HepG2 (cell line): ENCODE measurements around the gene ECHS1. TPM values are rescaled to one million over a fixed set of nuclear protein-coding genes. Genes with fewer than 3 reads are reported as not detected.

Experiments used
- ATAC-seq: fragments of 200-7000 bp; cut with Tn5 transposase; 3 replicates; pipeline ENCODE4 v1.9.1; 2020; ENCODE audit warnings: mild to moderate bottlenecking, moderate library complexity
- BruUV-seq: library from RNA; stranded (reverse); fragments of 400-500 nt; replicated peaks from 2 replicates; lab custom pipeline; 2021; lab: Mats Ljungman, UMichigan
- CTCF ChIA-PET: fragments of 300-600 bp; formaldehyde crosslinking; extraction: SDS; loops from one replicate; lab custom pipeline; 2021; ENCODE audit warnings: low total read pairs, inconsistent platforms, low intra/inter-chr PET ratio; lab: Yijun Ruan, JAX
- POLR2A ChIA-PET: fragments of 350-600 bp; sonication (Branson Sonifier 250); formaldehyde crosslinking; loops from one replicate; lab custom pipeline; 2020; ENCODE audit warnings: antibody characterized with exemption, inconsistent platforms; lab: Yijun Ruan, JAX
- DNase-seq: peaks from one replicate; pipeline ENCODE4 v3.0.0-alpha.2; 2015; ENCODE audit warnings: low spot score
- FAIRE-seq: peaks from 3 replicates; lab custom pipeline; 2011; peaks lifted over from hg19 to GRCh38; lab: Jason Lieb, UNC
- H2AFZ ChIP-seq: one replicate; pipeline ENCODE4 v1.6.1; 2011; ENCODE audit warnings: low read length, inconsistent platforms
- H3K27ac ChIP-seq: fragments of 300-600 bp; 3 replicates; pipeline ENCODE4 v1.8.0; 2011; ENCODE audit warnings: mixed run types, mild to moderate bottlenecking, mixed read lengths, low read length, inconsistent platforms; ENCODE audit not compliant: insufficient read depth; ENCODE audit errors: extremely low read length
- H3K27me3 ChIP-seq, 2 experiments: fragments of 200-600 bp in 1 of 2; 2 replicates in 1 of 2; 3 replicates in 1 of 2; pipeline versions ENCODE4 v1.6.0 to v1.8.0; 2011; ENCODE audit warnings: low read length in 2 of 2, mild to moderate bottlenecking in 2 of 2, moderate library complexity in 2 of 2, inconsistent platforms in 1 of 2; ENCODE audit not compliant: insufficient read depth in 2 of 2, control insufficient read depth in 1 of 2
- H3K36me3 ChIP-seq, 2 experiments: fragments of 200-600 bp in 1 of 2; replicated peaks in 1 of 2; 2 replicates in 1 of 2; 3 replicates in 1 of 2; pipeline versions ENCODE4 v1.5.1 to v1.8.0; 2011; ENCODE audit warnings: low read length in 2 of 2, inconsistent platforms in 1 of 2; ENCODE audit not compliant: insufficient read depth in 2 of 2, control insufficient read depth in 1 of 2
- H3K4me1 ChIP-seq: 2 replicates; pipeline ENCODE4 v1.5.1; 2012; ENCODE audit warnings: low read length, inconsistent platforms; ENCODE audit not compliant: insufficient read depth
- H3K4me2 ChIP-seq: 2 replicates; pipeline ENCODE4 v1.6.0; 2011; ENCODE audit warnings: low read depth, low read length, inconsistent platforms
- H3K4me3 ChIP-seq, 3 experiments: fragments of 200-600 bp in 1 of 3; sonication (generic), shearing (Covaris generic) in 1 of 3; replicated peaks in 1 of 3; 2 replicates each; pipeline ENCODE4 v1.5.1; 2011 to 2016; ENCODE audit warnings: low read length in 3 of 3, inconsistent platforms in 2 of 3, low read depth in 2 of 3, mild to moderate bottlenecking in 2 of 3, control low read depth in 1 of 3, mixed read lengths in 1 of 3; ENCODE audit not compliant: insufficient read depth in 1 of 3
- H3K79me2 ChIP-seq: one replicate; pipeline ENCODE4 v1.6.1; 2011; ENCODE audit warnings: low read length, inconsistent platforms; ENCODE audit not compliant: insufficient read depth
- H3K9ac ChIP-seq: 2 replicates; pipeline ENCODE4 v1.6.0; 2011; ENCODE audit warnings: mild to moderate bottlenecking, low read depth, low read length, inconsistent platforms; ENCODE audit not compliant: insufficient read depth
- H3K9me3 ChIP-seq: 2 replicates; pipeline ENCODE4 v1.5.1; 2012; ENCODE audit warnings: mild to moderate bottlenecking, low read length
- H4K20me1 ChIP-seq: 2 replicates; pipeline ENCODE4 v1.6.0; 2011; ENCODE audit warnings: inconsistent platforms, mild to moderate bottlenecking, low read length, moderate library complexity; ENCODE audit not compliant: insufficient read depth
- AGO2 ChIP-seq: fragments of 200-400 bp; formaldehyde crosslinking; optimal IDR thresholded peaks from 2 replicates; pipeline ENCODE3; 2017; ENCODE audit warnings: mild to moderate bottlenecking, low read depth, low read length, moderate library complexity
- AKAP8 ChIP-seq: sonication (generic); formaldehyde crosslinking; IDR thresholded peaks from 2 replicates; pipeline ENCODE4 v1.5.1; 2020; ENCODE audit warnings: mild to moderate bottlenecking, missing genetic modification reagents
- CCDC6 ChIP-seq: sonication (generic); formaldehyde crosslinking; IDR thresholded peaks from 2 replicates; pipeline ENCODE4 v1.8.1; 2022; ENCODE audit warnings: mild to moderate bottlenecking, missing genetic modification reagents, moderate library complexity
- GMEB1 ChIP-seq: sonication (generic); formaldehyde crosslinking; IDR thresholded peaks from 2 replicates; pipeline ENCODE4 v1.5.1; 2020; ENCODE audit warnings: missing genetic modification reagents, mild to moderate bottlenecking, borderline replicate concordance
- NAIF1 ChIP-seq: sonication (generic); formaldehyde crosslinking; IDR thresholded peaks from 2 replicates; pipeline ENCODE4 v1.5.0; 2020; ENCODE audit warnings: mild to moderate bottlenecking, missing genetic modification reagents, borderline replicate concordance
- NFE2 ChIP-seq: sonication (generic); formaldehyde crosslinking; IDR thresholded peaks from 2 replicates; pipeline ENCODE4 v1.4.0; 2020; ENCODE audit warnings: missing genetic modification reagents
- PAF1 ChIP-seq: IDR thresholded peaks from 2 replicates; pipeline ENCODE4 v1.6.1; 2016; ENCODE audit warnings: missing genetic modification reagents, missing compliant biosample characterization
- PLRG1 ChIP-seq: fragments of 450-650 bp; conservative IDR thresholded peaks from 2 replicates; pipeline ENCODE4 v1.6.1; 2016
- POLR2A ChIP-seq, 2 experiments: IDR thresholded peaks; 2 replicates each; pipeline ENCODE4 v1.6.1; 2011; ENCODE audit warnings: low read depth in 2 of 2, low read length in 2 of 2, mild to moderate bottlenecking in 1 of 2, moderate library complexity in 1 of 2; ENCODE audit not compliant: insufficient read depth in 1 of 2
- SRSF1 ChIP-seq: fragments of 200-400 bp; formaldehyde crosslinking; optimal IDR thresholded peaks from 2 replicates; pipeline ENCODE3; 2017; ENCODE audit warnings: mild to moderate bottlenecking, low read depth, low read length, moderate library complexity
- SSRP1 ChIP-seq: IDR thresholded peaks from 2 replicates; pipeline ENCODE4 v1.6.1; 2016; ENCODE audit warnings: control low read depth
- TBX3 ChIP-seq: fragments of 450-650 bp; IDR thresholded peaks from 2 replicates; pipeline ENCODE4 v1.6.1; 2017; ENCODE audit warnings: antibody characterized with exemption, mild to moderate bottlenecking, inconsistent platforms, borderline replicate concordance
- ZFX ChIP-seq: sonication (generic); formaldehyde crosslinking; IDR thresholded peaks from 2 replicates; pipeline ENCODE4 v1.4.0; 2020; ENCODE audit warnings: mild to moderate bottlenecking, low read depth, missing genetic modification reagents, moderate library complexity
- ZNF138 ChIP-seq: sonication (generic); formaldehyde crosslinking; IDR thresholded peaks from 2 replicates; pipeline ENCODE4 v1.5.0; 2020; ENCODE audit warnings: mild to moderate bottlenecking, low read depth, missing genetic modification reagents
- ZNF263 ChIP-seq: sonication (generic); formaldehyde crosslinking; IDR thresholded peaks from 2 replicates; pipeline ENCODE4 v1.4.0; 2020; ENCODE audit warnings: missing genetic modification reagents
- ZNF264 ChIP-seq: sonication (generic); formaldehyde crosslinking; IDR thresholded peaks from 2 replicates; pipeline ENCODE4 v1.4.0; 2020; ENCODE audit warnings: missing genetic modification reagents
- ZNF740 ChIP-seq: sonication (generic); formaldehyde crosslinking; IDR thresholded peaks from 2 replicates; pipeline ENCODE4 v1.4.0; 2020; ENCODE audit warnings: missing genetic modification reagents
- ZNF784 ChIP-seq: sonication (generic); formaldehyde crosslinking; IDR thresholded peaks from 2 replicates; pipeline ENCODE4 v1.5.1; 2020; ENCODE audit warnings: missing genetic modification reagents, mild to moderate bottlenecking, borderline replicate concordance
- WGBS: methylation state at CpG from one replicate; pipeline ENCODE4 v1.1.6; 2017; ENCODE audit warnings: low lambda C conversion rate; 5-methylcytosine and 5-hydroxymethylcytosine counted together
- in situ Hi-C: cut with HindIII; loops from 2 replicates; pipeline ENCODE4 v1.10.0; 2017; ENCODE audit warnings: low pct_unique_long_range_greater_than_20kb; ENCODE audit not compliant: extremely low pct_ligation_motif_present
- intact Hi-C: fragments of 100-400 bp; cut with micrococcal nuclease; formaldehyde crosslinking; loops from one replicate; pipeline ENCODE4 v1.10.0; 2022; ENCODE audit not compliant: unreplicated experiment
- polyA plus RNA-seq, 8 experiments: library from polyadenylated mRNA; depleted of rRNA in 3 of 8; stranded (reverse) in 7 of 8; unstranded in 1 of 8; fragments of >200 nt; fragmentation: Illumina TruSeq in 4 of 8; extraction: Trizol in 4 of 8; gene quantifications; 2 replicates each; pipeline versions ENCODE4 v1.2.1 to v1.2.3, GENCODE V29; 2011 to 2016; ENCODE audit warnings: low read depth in 4 of 8, missing spikeins in 1 of 8, mixed read lengths in 1 of 8; ENCODE audit not compliant: insufficient read depth in 1 of 8
- total RNA-seq, 5 experiments: library from RNA; depleted of rRNA; stranded (reverse); fragments of >200 nt; fragmentation: Illumina TruSeq; extraction: Trizol; gene quantifications; 2 replicates each; pipeline ENCODE4 v1.2.3, GENCODE V29; 2016; ENCODE audit warnings: low read depth in 1 of 5

ECHS1 gene
- total and polyA plus RNA-seq, 2 of the 13 experiments (the other 11 are each of a cell fraction or from before 2014, with no cell fraction given), result 32.7 to 195 TPM

GRCh38 chr10:133350950-133351329, 22.2 kb downstream of the ECHS1 start (continued):
- no peak for TF ChIP-seq TBX3
- no peak for TF ChIP-seq ZNF138 (CRISPR knock-in tag)

- WGBS, result 50% methylated on average over 2 of the region's 12 CpGs
- no TSS peak for BruUV-seq
- CTCF ChIA-PET, result no interaction called here
- TF ChIP-seq GMEB1 (CRISPR knock-in tag) (peak; percentile 30; the same call in 1 of the 2 replicates), ZNF263 (peak; percentile 95), POLR2A (IDR thresholded peaks at IDR 0.05; ENCODE audit: insufficient read depth in 1 of 2, low read depth in 2 of 2, low read length in 2 of 2) (peak in 1 of 2 experiments; percentile 62; a peak in 2 of 4 replicates), AGO2 (peak; percentile 82), NAIF1 (CRISPR knock-in tag) (no peak), ZFX (peak; percentile 6; the same call in 1 of the 2 replicates), ZNF740 (CRISPR knock-in tag) (0 out of 2 replicates have a peak, but pooled peaks have one; percentile 37), ZNF264 (CRISPR knock-in tag) (no peak), AKAP8 (peak; percentile 84; the same call in 1 of the 2 replicates), PAF1 (CRISPR knock-in tag) (peak; percentile 11; the same call in 1 of the 2 replicates), SSRP1 (CRISPR knock-in tag) (0 out of 2 replicates have a peak, but pooled peaks have one; percentile 10), ZNF784 (CRISPR knock-in tag) (0 out of 2 replicates have a peak, but pooled peaks have one; percentile 27), PLRG1 (no peak), CCDC6 (CRISPR knock-in tag) (no peak), SRSF1 (no peak), NFE2 (CRISPR knock-in tag) (no peak)
Observed at GRCh38 chr10:133350283-133350949, 22.7 kb downstream of the ECHS1 start.

More at GRCh38 chr10:133350283-133350949, 22.7 kb downstream of the ECHS1 start:
- H4K20me1 ChIP-seq, result peaks cover 13% of the 10 kb centered on the region; the same call in 1 of the 2 replicates
- no peak for DNase-seq
- intact Hi-C loops (no loop called here), in situ Hi-C loops (no loop called here)
- peaks cover 49% of the 10 kb centered on the region for H3K4me1 ChIP-seq
- no peak overlapping the region for H3K9ac ChIP-seq
- no peaks in the 10 kb centered on the region for H3K79me2 ChIP-seq
- H3K4me3 ChIP-seq, result no peak overlapping the region
- H3K9me3 ChIP-seq, result no peaks in the 10 kb centered on the region
- POLR2A ChIA-PET, result no interaction called here
- no peak overlapping the region for H2AFZ ChIP-seq
- no peaks in the 10 kb centered on the region for H3K27me3 ChIP-seq
- no peak for ATAC-seq
- H3K36me3 ChIP-seq, result peaks cover 2 to 7% of the 10 kb centered on the region in 2 experiments; a peak in 2 of 5 replicates
- H3K27ac ChIP-seq, result no peak overlapping the region
- FAIRE-seq, result no peak
- H3K4me2 ChIP-seq, result no peak overlapping the region
